Skeletal muscle tissue (tissue), 4 donors: ENCODE data around the gene INPP4B. TPM values are rescaled to one million over a fixed set of nuclear protein-coding genes. Genes with fewer than 3 reads are reported as not detected.

ENCODE experiments used
- H3K27ac ChIP-seq: one replicate; pipeline ENCODE4 v1.7.0; 2013; ENCODE audit warnings: mild to moderate bottlenecking, low read depth, low read length, inconsistent platforms
- H3K27me3 ChIP-seq, 3 donors: one replicate each; pipeline ENCODE4 v1.7.0; 2013; ENCODE audit warnings: low read length in 3 of 3; ENCODE audit not compliant: control insufficient read depth in 3 of 3, insufficient read depth in 3 of 3
- H3K36me3 ChIP-seq, 3 donors: one replicate each; pipeline ENCODE4 v1.7.0; 2013; ENCODE audit warnings: low read length in 3 of 3; ENCODE audit not compliant: control insufficient read depth in 3 of 3, insufficient read depth in 3 of 3
- H3K4me1 ChIP-seq, 3 donors: one replicate each; pipeline ENCODE4 v1.7.0; 2013; ENCODE audit warnings: low read length in 3 of 3, mild to moderate bottlenecking in 3 of 3; ENCODE audit not compliant: control insufficient read depth in 3 of 3, insufficient read depth in 3 of 3
- H3K4me3 ChIP-seq, 3 donors: one replicate each; pipeline ENCODE4 v1.7.0; 2013; ENCODE audit warnings: low read length in 3 of 3
- H3K9ac ChIP-seq, 3 donors: one replicate each; pipeline ENCODE4 v1.7.0; 2013; ENCODE audit warnings: low read length in 3 of 3, mild to moderate bottlenecking in 3 of 3, moderate library complexity in 2 of 3, low read depth in 1 of 3
- H3K9me3 ChIP-seq, 3 donors: one replicate each; pipeline ENCODE4 v1.7.0; 2013; ENCODE audit warnings: low read length in 3 of 3; ENCODE audit not compliant: control insufficient read depth in 3 of 3
- total RNA-seq: library from RNA; depleted of rRNA; stranded (reverse); fragments of >200 nt; gene quantifications from one replicate; pipeline ENCODE4 v1.2.3, GENCODE V29; 2014
- donor health status: Osteomylitis.

INPP4B gene
- total RNA-seq, 1 donor from 2014 or later = 52.7 TPM

DNA sequence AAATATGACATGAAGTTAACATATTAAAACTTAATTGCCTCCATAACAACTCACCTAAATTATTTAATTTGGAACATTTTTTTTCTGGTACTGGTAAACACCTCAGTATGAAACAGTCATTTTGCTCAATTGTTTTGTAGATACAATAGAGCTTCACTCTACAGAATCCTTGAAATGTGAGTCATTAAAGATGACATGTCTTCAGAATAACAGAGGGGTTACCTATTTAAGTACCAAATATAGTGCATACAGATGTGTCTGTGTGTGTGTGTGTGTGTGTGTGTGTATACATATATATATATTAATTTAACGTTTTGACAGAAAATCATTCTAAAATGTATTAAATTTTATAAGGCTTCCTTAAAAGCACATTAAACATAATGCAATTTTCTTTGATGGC is 297.6 kb downstream of the INPP4B start:
- Histone ChIP-seq H3K4me1 (no peaks in the 10 kb centered on the region), H3K27ac (no peak overlapping the region), H3K9ac (no peak overlapping the region), H3K36me3 (no peaks in the 10 kb centered on the region), H3K9me3 (no peaks in the 10 kb centered on the region), H3K27me3 (no peaks in the 10 kb centered on the region), H3K4me3 (no peak overlapping the region)

DNA sequence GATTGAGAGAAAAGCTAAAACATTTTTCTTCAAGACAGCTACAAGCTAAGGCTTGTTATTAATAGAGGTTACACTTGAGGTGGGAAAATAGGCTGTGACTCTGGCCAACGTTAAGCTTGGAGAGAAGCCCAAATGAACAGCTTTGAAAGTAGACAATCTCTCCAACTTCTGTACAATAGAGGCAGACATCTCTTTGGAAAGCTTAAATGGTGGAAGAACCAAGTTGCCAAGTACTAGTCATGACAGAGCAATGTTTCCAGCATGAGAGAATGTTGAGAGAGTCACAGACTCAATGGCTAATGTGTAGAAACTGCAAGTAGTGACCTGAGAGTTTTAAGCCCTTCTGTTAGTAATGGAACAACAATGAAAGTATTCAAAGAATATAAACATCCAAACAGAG is 298.1 kb downstream of the INPP4B start:
- Histone ChIP-seq H3K9ac (no peak overlapping the region), H3K4me1 (no peaks in the 10 kb centered on the region), H3K27ac (no peak overlapping the region), H3K9me3 (no peaks in the 10 kb centered on the region), H3K27me3 (no peaks in the 10 kb centered on the region), H3K36me3 (no peaks in the 10 kb centered on the region), H3K4me3 (no peak overlapping the region)

DNA sequence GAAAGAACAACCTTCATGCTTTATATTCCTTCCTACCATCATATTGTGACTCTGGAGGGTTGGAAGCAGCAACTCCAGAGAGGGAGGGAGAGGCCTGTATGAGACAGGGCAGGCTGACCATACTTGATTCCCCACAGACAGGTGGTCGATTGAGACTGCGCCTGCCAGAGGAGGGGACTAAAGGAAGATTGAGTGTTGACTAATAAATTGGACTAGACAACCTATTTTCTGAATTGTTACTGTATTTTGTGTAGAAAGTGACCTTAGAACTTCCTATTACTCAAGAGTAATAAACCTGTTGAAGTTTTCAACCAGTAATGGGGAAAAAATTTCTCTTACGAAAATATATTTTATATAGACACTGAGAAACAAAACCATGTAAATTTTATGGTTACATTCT is 301.5 kb downstream of the INPP4B start:
- H3K9me3 ChIP-seq = no peaks in the 10 kb centered on the region
- no peak overlapping the region for H3K9ac ChIP-seq
- H3K27ac ChIP-seq = no peak overlapping the region
- H3K36me3 ChIP-seq = no peaks in the 10 kb centered on the region
- H3K4me3 ChIP-seq = no peak overlapping the region
- no peaks in the 10 kb centered on the region for H3K27me3 ChIP-seq
- H3K4me1 ChIP-seq = no peaks in the 10 kb centered on the region

DNA sequence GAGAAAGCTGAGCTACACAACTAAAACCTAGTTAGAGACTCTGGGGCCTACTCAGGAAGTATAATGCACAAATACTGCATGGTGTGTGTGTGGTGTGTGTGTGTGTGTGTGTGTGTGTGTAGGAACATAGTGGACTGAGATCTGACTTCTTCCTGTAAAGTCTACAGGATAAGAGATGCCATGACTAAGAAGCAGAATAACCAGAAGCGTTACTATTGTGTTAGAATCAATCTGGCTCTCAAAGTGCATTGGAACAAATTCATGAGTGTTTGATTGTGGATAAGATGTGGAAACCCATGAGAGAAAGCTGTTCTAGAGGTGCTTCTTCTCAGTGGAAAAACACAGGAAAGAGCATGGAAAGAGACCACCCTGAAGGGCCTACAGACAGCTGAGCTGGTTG is 302.1 kb downstream of the INPP4B start:
- no peak overlapping the region for H3K9ac ChIP-seq
- H3K27ac ChIP-seq = no peak overlapping the region
- no peak overlapping the region for H3K4me3 ChIP-seq
- no peaks in the 10 kb centered on the region for H3K36me3 ChIP-seq
- H3K27me3 ChIP-seq = no peaks in the 10 kb centered on the region
- no peaks in the 10 kb centered on the region for H3K9me3 ChIP-seq
- no peaks in the 10 kb centered on the region for H3K4me1 ChIP-seq

DNA sequence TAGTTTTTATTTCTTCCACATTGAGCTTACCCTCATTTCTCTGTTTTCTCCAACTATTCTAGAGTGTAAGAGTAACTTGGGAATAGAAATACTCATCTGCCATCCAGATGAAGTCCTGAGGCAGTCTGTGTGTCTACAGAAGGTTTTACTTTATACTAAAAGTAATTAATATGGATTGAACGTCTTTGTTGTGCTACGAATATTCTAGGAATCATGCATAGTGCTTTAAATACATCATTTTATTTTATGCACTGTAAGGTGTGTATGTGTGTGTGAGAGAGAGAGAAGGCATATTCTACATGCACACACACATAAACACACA is 305.7 kb downstream of the INPP4B start:
- H3K27ac ChIP-seq = no peak overlapping the region
- H3K9ac ChIP-seq = no peak overlapping the region
- H3K9me3 ChIP-seq = no peaks in the 10 kb centered on the region
- H3K4me1 ChIP-seq = no peaks in the 10 kb centered on the region
- no peak overlapping the region for H3K4me3 ChIP-seq
- H3K36me3 ChIP-seq = no peaks in the 10 kb centered on the region
- no peaks in the 10 kb centered on the region for H3K27me3 ChIP-seq

DNA sequence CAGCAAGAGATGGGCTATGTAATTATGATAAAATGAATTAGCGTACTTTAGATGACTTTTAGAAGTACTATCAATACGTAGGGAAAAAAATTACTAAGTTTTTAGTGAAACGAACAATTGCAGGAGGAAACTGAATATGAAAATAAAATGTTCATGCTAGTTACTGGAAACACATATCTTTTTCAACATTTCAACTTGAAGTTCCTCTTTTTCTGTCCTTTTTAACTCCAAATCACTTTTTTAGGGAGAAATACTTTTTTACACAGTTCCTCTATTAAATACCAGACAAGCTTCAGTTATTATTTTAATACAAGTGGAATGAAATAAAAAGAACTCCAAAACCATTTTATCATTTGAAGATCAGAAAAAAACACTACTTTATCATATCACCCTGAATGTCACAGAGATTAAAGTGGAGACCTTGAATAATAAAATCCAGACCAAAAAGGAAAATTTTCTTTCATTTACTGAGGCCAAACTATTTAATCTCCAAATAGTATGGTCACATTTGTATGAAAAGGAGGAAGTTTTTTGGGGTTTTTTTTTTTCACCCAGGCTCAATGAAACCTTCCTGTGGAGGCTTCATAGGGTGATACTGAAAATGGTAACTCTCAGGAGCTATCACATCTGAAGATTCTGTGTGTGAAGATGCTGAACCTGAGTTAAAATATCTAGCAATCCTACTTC is 306.2 kb downstream of the INPP4B start:
- Histone ChIP-seq H3K4me3 (no peak overlapping the region), H3K27ac (no peak overlapping the region), H3K9ac (no peak overlapping the region), H3K36me3 (no peaks in the 10 kb centered on the region), H3K27me3 (no peaks in the 10 kb centered on the region), H3K4me1 (no peaks in the 10 kb centered on the region), H3K9me3 (no peaks in the 10 kb centered on the region)

DNA sequence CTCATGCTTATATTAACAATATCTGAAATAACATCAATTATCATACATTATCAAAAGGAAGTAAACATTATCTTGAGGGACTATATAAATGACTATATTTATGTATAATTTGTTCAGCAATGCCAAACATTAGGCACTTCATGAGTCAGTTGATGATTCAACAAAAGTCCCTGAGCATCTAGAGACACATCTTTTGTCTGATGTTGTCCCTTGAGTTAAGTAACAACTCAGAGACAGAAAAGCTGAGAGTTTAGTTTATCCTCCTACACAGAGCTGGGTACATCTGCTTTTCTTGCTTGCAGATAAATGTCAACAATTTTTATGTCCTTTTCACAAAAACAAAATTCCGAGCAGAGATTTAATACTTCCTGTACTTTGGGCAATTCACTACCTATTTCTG is 311.1 kb downstream of the INPP4B start:
- no peaks in the 10 kb centered on the region for H3K4me1 ChIP-seq
- no peak overlapping the region for H3K27ac ChIP-seq
- no peaks in the 10 kb centered on the region for H3K9me3 ChIP-seq
- no peaks in the 10 kb centered on the region for H3K27me3 ChIP-seq
- H3K36me3 ChIP-seq = no peaks in the 10 kb centered on the region
- no peak overlapping the region for H3K9ac ChIP-seq
- no peak overlapping the region for H3K4me3 ChIP-seq

DNA sequence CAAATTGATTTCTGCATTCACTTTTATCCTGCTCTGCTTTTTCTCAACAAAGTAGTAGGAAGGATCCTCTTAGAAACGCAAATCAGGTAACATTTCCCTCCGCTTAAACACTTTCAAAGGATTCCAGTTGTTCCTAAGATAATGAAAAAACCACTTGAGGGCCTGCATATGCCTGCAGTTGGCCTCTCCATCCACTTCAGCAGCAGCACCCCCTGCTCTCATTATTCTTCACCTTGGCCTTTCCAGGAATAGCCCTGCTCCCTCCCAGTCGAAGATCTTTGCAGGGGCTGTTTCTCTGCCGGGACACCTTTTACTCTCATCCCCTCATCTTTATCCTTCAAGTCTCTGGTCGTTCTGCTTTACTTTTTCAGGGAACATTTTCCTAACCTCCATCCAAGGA is 314.0 kb downstream of the INPP4B start:
- Histone ChIP-seq H3K9ac (no peak overlapping the region), H3K4me3 (no peak overlapping the region), H3K27ac (no peak overlapping the region), H3K36me3 (no peaks in the 10 kb centered on the region), H3K27me3 (no peaks in the 10 kb centered on the region), H3K9me3 (no peaks in the 10 kb centered on the region), H3K4me1 (no peaks in the 10 kb centered on the region)

DNA sequence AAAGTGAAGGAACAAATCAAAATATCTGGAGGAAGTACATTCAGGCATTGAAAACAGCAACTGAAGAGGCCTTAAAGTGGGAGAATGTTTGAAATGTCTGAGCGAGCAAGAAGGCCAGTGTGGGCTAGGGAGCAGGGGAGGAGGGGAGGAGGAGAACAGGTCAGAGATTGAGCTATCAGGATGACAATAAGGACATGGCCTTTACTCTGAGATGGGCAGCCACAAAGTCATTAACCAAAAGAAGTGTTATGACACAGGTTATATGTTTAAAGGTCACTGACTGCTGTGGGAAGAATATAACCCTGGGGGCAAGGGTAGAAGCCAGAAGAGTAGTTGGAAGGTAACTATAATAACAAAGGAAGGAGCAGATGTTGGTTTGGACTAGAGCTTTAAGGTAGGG is 315.4 kb downstream of the INPP4B start:
- no peak overlapping the region for H3K27ac ChIP-seq
- no peaks in the 10 kb centered on the region for H3K4me1 ChIP-seq
- H3K27me3 ChIP-seq = no peaks in the 10 kb centered on the region
- H3K4me3 ChIP-seq = no peak overlapping the region
- no peak overlapping the region for H3K9ac ChIP-seq
- H3K9me3 ChIP-seq = peaks cover 0 to 1% (median 0%) of the 10 kb centered on the region in 3 donors
- no peaks in the 10 kb centered on the region for H3K36me3 ChIP-seq

DNA sequence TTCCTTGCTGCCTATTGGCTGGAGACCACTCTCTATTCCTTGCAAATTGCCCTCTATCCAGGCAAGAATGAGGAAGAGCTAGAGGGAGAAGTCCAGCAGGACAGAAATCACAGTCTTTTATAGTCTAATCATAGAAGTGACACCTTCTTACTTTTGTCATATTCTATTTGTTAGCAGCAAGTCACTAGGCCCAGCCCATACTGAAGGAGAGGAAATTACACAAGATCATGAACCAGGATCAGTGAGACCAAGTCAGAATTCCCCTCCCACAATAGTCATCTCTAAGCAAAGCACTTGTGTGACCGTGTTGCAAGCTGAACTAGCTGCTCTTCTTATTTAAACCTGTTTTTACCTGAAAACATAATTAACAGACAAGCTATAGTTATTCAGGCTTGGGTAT is 317.7 kb downstream of the INPP4B start:
- H3K27ac ChIP-seq = no peak overlapping the region
- H3K9ac ChIP-seq = no peak overlapping the region
- no peak overlapping the region for H3K4me3 ChIP-seq
- H3K36me3 ChIP-seq = no peaks in the 10 kb centered on the region
- no peaks in the 10 kb centered on the region for H3K27me3 ChIP-seq
- peaks cover 0 to 1% (median 0%) of the 10 kb centered on the region in 3 donors for H3K9me3 ChIP-seq
- H3K4me1 ChIP-seq = no peaks in the 10 kb centered on the region

DNA sequence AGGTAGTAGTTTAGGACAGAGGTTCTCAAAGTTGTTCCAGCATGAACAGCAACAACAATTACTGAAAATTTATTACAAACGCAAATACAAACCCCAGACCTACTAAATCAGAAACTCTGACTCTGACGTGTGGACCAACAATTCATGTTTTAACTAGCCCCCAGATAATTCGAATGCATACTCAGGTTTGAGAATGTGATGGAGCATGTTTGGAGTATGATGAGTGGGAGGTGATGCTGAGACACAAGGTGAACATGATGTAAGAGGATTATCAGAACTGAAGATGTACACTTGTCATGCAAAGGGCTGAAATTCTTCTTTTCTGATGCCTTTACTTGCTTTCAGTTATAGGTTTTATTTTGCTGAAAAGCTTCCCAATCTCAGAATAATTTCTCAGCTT is 323.0 kb downstream of the INPP4B start:
- no peaks in the 10 kb centered on the region for H3K36me3 ChIP-seq
- no peaks in the 10 kb centered on the region for H3K4me1 ChIP-seq
- H3K9ac ChIP-seq = no peak overlapping the region
- H3K27me3 ChIP-seq = no peaks in the 10 kb centered on the region
- H3K4me3 ChIP-seq = no peak overlapping the region
- peaks cover 0 to 1% (median 0%) of the 10 kb centered on the region in 3 donors for H3K9me3 ChIP-seq
- no peak overlapping the region for H3K27ac ChIP-seq
